Testis (tissue), 3 donors: Measurements from ENCODE around the gene DNASE1L1. TPM values are rescaled to one million over a fixed set of nuclear protein-coding genes. Genes with fewer than 3 reads are reported as not detected.

Source experiments
- DNase-seq: peaks from one replicate; pipeline ENCODE4 v3.0.0-alpha.2; 2019
- H3K27ac ChIP-seq, 2 donors: fragments of 200-600 bp; sonication (generic); one replicate each; pipeline ENCODE4 v1.5.1; 2019
- H3K27me3 ChIP-seq: fragments of 200-600 bp; sonication (generic); one replicate; pipeline ENCODE4 v1.5.1; 2019
- H3K36me3 ChIP-seq: fragments of 200-600 bp; sonication (generic); one replicate; pipeline ENCODE4 v1.5.1; 2017; ENCODE audit warnings: low read depth; ENCODE audit errors: missing control alignments
- H3K4me1 ChIP-seq: fragments of 200-600 bp; sonication (generic); one replicate; pipeline ENCODE4 v1.5.1; 2019
- H3K4me3 ChIP-seq, 2 donors: fragments of 200-600 bp; sonication (generic); one replicate each; pipeline ENCODE4 v1.5.1; 2017 to 2019
- H3K9me3 ChIP-seq: fragments of 200-600 bp; sonication (generic); one replicate; pipeline ENCODE4 v1.5.1; 2017
- CTCF ChIP-seq, 3 experiments: fragments of 450-650 bp in 2 of 3; fragments of 200-600 bp in 1 of 3; sonication (generic) in 1 of 3; IDR thresholded peaks; one replicate each; pipeline ENCODE4 v1.5.1; 2016 to 2019; ENCODE audit warnings: antibody characterized with exemption in 3 of 3, mild to moderate bottlenecking in 2 of 3, moderate library complexity in 1 of 3
- POLR2A ChIP-seq: fragments of 450-650 bp; IDR thresholded peaks from one replicate; pipeline ENCODE4 v1.6.1; 2017; ENCODE audit warnings: antibody characterized with exemption, mild to moderate bottlenecking, moderate library complexity
- WGBS, 2 donors: methylation state at CpG; one replicate each; pipeline ENCODE4 v1.1.5; 2018; 5-methylcytosine and 5-hydroxymethylcytosine counted together
- intact Hi-C: fragments of 100-400 bp; cut with DNase I; formaldehyde crosslinking; loops from one replicate; pipeline ENCODE4 v1.15.1; 2023; ENCODE audit warnings: low total_unique reads
- polyA plus RNA-seq: library from polyadenylated mRNA; stranded (reverse); fragments of 350-450 nt; fragmentation: Illumina TruSeq; extraction: RNeasy Lipid Tissue Mini Kit (QIAGEN cat#74804); gene quantifications from one replicate; pipeline ENCODE4 v1.2.3, GENCODE V29; 2014; ENCODE audit warnings: low read depth, low replicate concordance; ENCODE audit not compliant: insufficient read depth
- total RNA-seq, 2 donors: library from RNA; depleted of rRNA; stranded (reverse); fragments of >200 nt; gene quantifications; one replicate each; pipeline ENCODE4 v1.2.3, GENCODE V29; 2016

Gene DNASE1L1
- total and polyA plus RNA-seq, 3 donors from 2014 or later: 18.5 to 42.2 (median 36.5) TPM

- intact Hi-C loops: no loop called here
- Histone ChIP-seq H3K27ac (no peak overlapping the region), H3K4me3 (no peak overlapping the region), H3K9me3 (no peaks in the 10 kb centered on the region), H3K27me3 (no peaks in the 10 kb centered on the region), H3K4me1 (no peaks in the 10 kb centered on the region), H3K36me3 (no peaks in the 10 kb centered on the region)
- no peak for DNase-seq
- WGBS, 2 donors: 32 to 40% methylated on average over 2 to 3 of the region's 3 CpGs
- TF ChIP-seq POLR2A: no peak
- no peak for TF ChIP-seq CTCF (IDR thresholded peaks at IDR 0.05)
Measured at GRCh38 chrX:154376774-154377173, 32.3 kb downstream of the DNASE1L1 start.

DNA sequence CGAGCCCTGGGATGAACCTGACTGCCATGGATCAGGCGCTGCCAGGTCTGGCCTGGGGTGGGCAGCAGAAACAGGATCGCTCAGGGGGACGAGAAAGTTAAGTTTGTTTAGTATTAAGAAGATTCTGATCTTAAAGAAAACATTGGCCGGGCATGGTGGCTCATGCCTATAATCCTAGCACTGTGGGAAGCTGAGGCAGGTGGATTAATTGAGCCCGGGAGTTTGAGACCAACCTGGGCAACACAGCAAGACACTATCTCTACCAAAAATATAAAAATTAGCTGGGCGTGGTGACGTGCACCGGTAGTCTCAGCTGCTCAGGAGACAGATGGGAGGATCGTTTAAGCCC is 33.9 kb downstream of the DNASE1L1 start:
- H3K4me3 ChIP-seq: peak overlapping the region in 1 of 2 donors; percentile 40
- DNase-seq: no peak
- no peaks in the 10 kb centered on the region for H3K4me1 ChIP-seq
- TF ChIP-seq POLR2A: no peak
- TF ChIP-seq CTCF (IDR thresholded peaks at IDR 0.05): no peak
- H3K36me3 ChIP-seq: no peaks in the 10 kb centered on the region
- H3K27me3 ChIP-seq: no peaks in the 10 kb centered on the region
- intact Hi-C loops: no loop called here
- no peaks in the 10 kb centered on the region for H3K9me3 ChIP-seq
- WGBS, 2 donors: 44 to 65% methylated on average over 5 to 10 of the region's 10 CpGs
- peak overlapping the region; percentile 27 to 80 for H3K27ac ChIP-seq

- no peaks in the 10 kb centered on the region for H3K9me3 ChIP-seq
- H3K4me3 ChIP-seq: peak within 1 kb of the TSS; percentile 40 to 45
- H3K27ac ChIP-seq: peak within 1 kb of the TSS; percentile 74 to 80
- H3K27me3 ChIP-seq: no peaks in the 10 kb centered on the region
- H3K36me3 ChIP-seq: no peaks in the 10 kb centered on the region
- DNase-seq: peak; percentile 24
- intact Hi-C loops: no loop called here
- H3K4me1 ChIP-seq: no peaks in the 10 kb centered on the region
- WGBS, 2 donors: 20 to 40% methylated on average over 1 to 6 of the region's 95 CpGs
- TF ChIP-seq POLR2A (no peak), CTCF (IDR thresholded peaks at IDR 0.05) (no peak)
Measured at GRCh38 chrX:154374313-154375155, 34.5 kb downstream of the DNASE1L1 start, which contains the start of gene FLNA. Gene FLNA (minus strand): TSS chrX:154374634. CDS start chrX:154371245, 3,389 bp downstream.

DNA sequence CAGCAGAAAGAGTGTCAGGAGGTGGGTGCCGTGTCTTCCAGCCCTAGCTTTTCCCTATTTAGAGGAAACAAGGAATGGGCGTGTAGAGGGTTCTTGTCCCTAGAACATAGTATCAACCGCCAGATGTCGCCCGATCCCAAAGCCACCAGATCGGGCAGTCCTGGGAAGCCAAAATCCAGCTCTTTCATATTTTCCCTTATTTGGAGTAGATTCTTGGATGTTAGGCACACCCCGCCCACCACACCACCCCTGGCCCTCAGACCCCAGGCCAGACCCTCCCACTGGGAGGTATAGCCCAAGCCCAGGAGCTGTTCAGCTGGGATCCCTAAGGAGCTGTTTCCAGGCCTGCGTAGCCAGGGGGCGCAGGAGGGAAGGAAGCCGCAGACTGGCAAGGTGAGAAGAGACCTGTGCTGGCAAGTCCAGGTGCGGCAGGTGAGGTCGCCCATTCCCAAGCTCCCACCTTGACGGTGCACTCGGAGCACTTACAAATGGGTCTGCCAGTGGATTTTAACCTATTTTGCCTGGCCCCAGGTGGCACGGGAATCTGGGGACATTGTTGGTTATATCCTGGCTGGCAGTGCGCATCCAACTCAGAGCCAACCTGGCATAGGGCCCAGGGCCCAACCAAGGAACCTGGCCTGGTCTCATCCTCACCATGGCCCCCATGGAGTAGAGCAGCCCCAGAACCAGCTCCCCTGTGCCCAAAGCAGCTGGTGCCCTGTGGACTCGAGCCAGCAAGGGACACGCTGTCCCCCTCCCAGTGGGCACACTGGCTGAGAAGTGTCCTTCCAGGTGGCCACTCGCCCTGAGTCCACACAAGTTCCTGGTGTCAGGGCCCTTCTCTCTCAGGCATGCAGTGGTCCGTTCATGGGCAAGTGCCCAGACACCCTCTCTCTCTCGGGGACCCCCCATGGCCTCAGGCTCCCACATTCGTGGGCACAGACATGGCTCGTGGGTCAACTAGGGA is 35.4 kb downstream of the DNASE1L1 start:
- Histone ChIP-seq H3K27ac (peak overlapping the region; percentile 74 to 80), H3K4me1 (no peaks in the 10 kb centered on the region), H3K36me3 (no peaks in the 10 kb centered on the region), H3K27me3 (no peaks in the 10 kb centered on the region), H3K4me3 (peak overlapping the region; percentile 40 to 45), H3K9me3 (no peaks in the 10 kb centered on the region)
- 20 to 39% methylated on average over 1 to 21 of the region's 23 CpGs for WGBS, 2 donors
- TF ChIP-seq POLR2A (no peak), CTCF (IDR thresholded peaks at IDR 0.05) (peak; percentile 46 to 53 (median 53))
- peak; percentile 76 for DNase-seq
- intact Hi-C loops: no loop called here
